Lower leg skin (tissue), 3 donors: ENCODE data around the gene POMT1.

Source experiments
- CTCF ChIP-seq, 3 donors: fragments of 450-650 bp; IDR thresholded peaks; one replicate each; pipeline ENCODE4 v1.5.1; 2016; ENCODE audit warnings: antibody characterized with exemption in 3 of 3, mild to moderate bottlenecking in 3 of 3, moderate library complexity in 2 of 3
- POLR2A ChIP-seq, 2 donors: fragments of 450-650 bp; IDR thresholded peaks; one replicate each; pipeline ENCODE4 v1.6.1; 2016 to 2017; ENCODE audit warnings: antibody characterized with exemption in 2 of 2, mild to moderate bottlenecking in 1 of 2, moderate library complexity in 1 of 2

GRCh38 chr9:131545786-131546335, 43.1 kb downstream of the POMT1 start:
- no peak for TF ChIP-seq CTCF (IDR thresholded peaks at IDR 0.05)
- no peak for TF ChIP-seq POLR2A (IDR thresholded peaks at IDR 0.05)
